PC-3 (cell line): ENCODE measurements around the gene TRIM28. TPM values are rescaled to one million over a fixed set of nuclear protein-coding genes. Genes with fewer than 3 reads are reported as not detected.

Experiments used
- ATAC-seq: fragments of 200-7000 bp; cut with Tn5 transposase; 2 replicates; pipeline ENCODE4 v1.9.1; 2020; ENCODE audit warnings: mild to moderate bottlenecking, moderate library complexity
- BruUV-seq: library from RNA; stranded (reverse); fragments of 400-500 nt; replicated peaks from 2 replicates; lab custom pipeline; 2021; lab: Mats Ljungman, UMichigan
- CTCF ChIA-PET: fragments of 300-600 bp; sonication (Branson Sonifier 250); formaldehyde crosslinking; loops from one replicate; lab custom pipeline; 2022; ENCODE audit warnings: antibody characterized with exemption; lab: Charles Lee
- POLR2A ChIA-PET: fragments of 300-600 bp; sonication (Branson Sonifier 250); formaldehyde crosslinking; loops from one replicate; lab custom pipeline; 2022; ENCODE audit warnings: antibody characterized with exemption; ENCODE audit not compliant: unreplicated experiment; lab: Charles Lee
- DNase-seq: peaks from one replicate; pipeline ENCODE4 v3.0.0-alpha.2; 2015
- H2AFZ ChIP-seq: fragments of 300-600 bp; sonication (generic); 2 replicates; pipeline ENCODE4 v1.6.0; 2016; ENCODE audit warnings: antibody characterized with exemption, low read length
- H3F3A ChIP-seq: fragments of 300-600 bp; sonication (generic); one replicate; pipeline ENCODE4 v1.6.0; 2017; ENCODE audit warnings: antibody characterized with exemption, low read length, control low read depth, mild to moderate bottlenecking; ENCODE audit not compliant: unreplicated experiment
- H3K27ac ChIP-seq: fragments of 300-600 bp; sonication (generic); 2 replicates; pipeline ENCODE4 v1.5.1; 2016; ENCODE audit warnings: mild to moderate bottlenecking, low read length
- H3K27me3 ChIP-seq: fragments of 300-600 bp; sonication (generic); 2 replicates; pipeline ENCODE4 v1.6.1; 2016; ENCODE audit warnings: low read length, mixed read lengths
- H3K36me3 ChIP-seq: fragments of 300-600 bp; sonication (generic); 2 replicates; pipeline ENCODE4 v1.6.1; 2016; ENCODE audit warnings: low read depth, mixed run types, low read length, mixed read lengths
- H3K4me1 ChIP-seq: fragments of 300-600 bp; sonication (generic); 2 replicates; pipeline ENCODE4 v1.5.1; 2016; ENCODE audit warnings: low read length; ENCODE audit not compliant: insufficient read depth
- H3K4me2 ChIP-seq: fragments of 300-600 bp; sonication (generic); 2 replicates; pipeline ENCODE4 v1.6.0; 2016; ENCODE audit warnings: low read length
- H3K4me3 ChIP-seq: fragments of 300-600 bp; sonication (generic); 2 replicates; pipeline ENCODE4 v1.5.1; 2016; ENCODE audit warnings: mild to moderate bottlenecking, low read length, mixed read lengths
- H3K79me2 ChIP-seq: fragments of 300-600 bp; sonication (generic); 2 replicates; pipeline ENCODE4 v1.6.1; 2017; ENCODE audit warnings: low read length, mixed read lengths
- H3K9ac ChIP-seq: fragments of 300-600 bp; sonication (generic); 2 replicates; pipeline ENCODE4 v1.6.0; 2016; ENCODE audit warnings: mild to moderate bottlenecking, low read length
- H3K9me2 ChIP-seq: fragments of 300-600 bp; sonication (generic); replicated peaks from 2 replicates; pipeline ENCODE4 v1.6.1; 2016; ENCODE audit warnings: mixed run types, low read length, mixed read lengths
- H3K9me3 ChIP-seq: fragments of 300-600 bp; sonication (generic); 2 replicates; pipeline ENCODE4 v1.6.1; 2016; ENCODE audit warnings: low read length, mixed read lengths
- H4K20me1 ChIP-seq: fragments of 300-600 bp; sonication (generic); 2 replicates; pipeline ENCODE4 v1.6.1; 2016; ENCODE audit warnings: low read length, mixed read lengths
- EZH2 ChIP-seq: fragments of 300-600 bp; sonication (generic); IDR thresholded peaks from one replicate; pipeline ENCODE4 v1.6.1; 2017; ENCODE audit warnings: antibody characterized with exemption, mild to moderate bottlenecking, low read length; ENCODE audit not compliant: unreplicated experiment
- EZH2phosphoT487 ChIP-seq: fragments of 300-600 bp; sonication (generic); IDR thresholded peaks from 2 replicates; pipeline ENCODE4 v1.6.1; 2018; ENCODE audit warnings: mild to moderate bottlenecking, antibody characterized with exemption, low read length, borderline replicate concordance
- intact Hi-C: fragments of 100-400 bp; cut with micrococcal nuclease; formaldehyde crosslinking; loops from 2 replicates; pipeline ENCODE4 v1.9.0; 2023
- microRNA-seq: library from miRNA; unstranded; fragments of <30 nt; microRNA quantifications from one replicate; pipeline ENCODE4 v1.1.0, GENCODE V29; 2020; ENCODE audit not compliant: unreplicated experiment
- total RNA-seq: library from RNA; depleted of rRNA; stranded (reverse); fragments of >200 nt; gene quantifications from 2 replicates; pipeline ENCODE4 v1.2.3, GENCODE V29; 2014; rRNA removed
- TF ChIP-seq, protein P1 (sequence below): fragments of 300-600 bp; sonication (generic); conservative IDR thresholded peaks from 2 replicates; pipeline ENCODE4 v1.5.1; 2017; ENCODE audit warnings: antibody characterized with exemption, low read depth, mild to moderate bottlenecking, low read length

Gene TRIM28
- total RNA-seq, 1 experiment from 2014 or later, result 1,169 TPM

DNA sequence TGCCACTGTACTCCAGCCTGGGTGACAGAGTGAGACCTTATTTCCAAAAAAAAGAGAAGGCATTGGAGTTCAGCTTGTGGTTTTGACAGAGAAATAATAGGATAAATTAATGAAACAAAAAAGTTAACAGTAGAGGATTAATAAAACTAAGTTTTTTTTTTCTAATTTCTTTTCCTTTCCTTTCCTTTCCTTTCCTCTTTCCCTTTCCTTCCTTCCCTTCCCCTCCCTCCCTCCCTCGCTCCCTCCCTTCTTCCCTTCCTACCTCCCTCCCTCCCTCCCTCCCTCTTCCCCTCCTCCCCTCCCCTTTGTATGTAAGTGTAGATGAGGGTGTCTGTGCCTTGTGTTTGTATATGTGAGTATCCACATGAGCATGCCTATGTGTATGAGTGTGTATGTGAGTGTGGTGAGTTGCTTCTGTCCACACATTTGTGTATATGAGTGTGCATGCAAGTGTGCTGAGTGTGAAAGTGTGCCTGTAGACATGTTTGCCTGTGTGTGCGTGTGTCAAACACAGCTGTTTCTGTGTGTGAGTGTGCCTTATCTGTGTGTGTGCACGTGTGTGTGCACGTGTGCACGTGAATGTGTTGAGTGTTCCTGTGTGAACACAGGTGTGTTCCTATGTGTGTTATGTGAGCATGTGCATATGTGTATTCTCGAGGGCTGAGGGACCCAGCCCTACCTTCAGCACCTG is 41.7 kb downstream of the TRIM28 start:
- no peak for DNase-seq
- intact Hi-C loops, result no loop called here
- ChIA-PET POLR2A (no interaction called here), CTCF (no interaction called here)
- Histone ChIP-seq H4K20me1 (no peaks in the 10 kb centered on the region), H3K4me3 (no peak overlapping the region), H3K4me2 (no peak overlapping the region), H3K4me1 (no peaks in the 10 kb centered on the region; the same call in 1 of the 2 replicates), H3K79me2 (no peaks in the 10 kb centered on the region), H3K9me2 (no peaks in the 10 kb centered on the region), H3K27ac (no peak overlapping the region), H3K27me3 (no peaks in the 10 kb centered on the region), H2AFZ (no peak overlapping the region), H3K9ac (no peak overlapping the region), H3K9me3 (no peaks in the 10 kb centered on the region), H3F3A (no peaks in the 10 kb centered on the region), H3K36me3 (peaks cover 2% of the 10 kb centered on the region)
- BruUV-seq, result no TSS peak
- no peak for ATAC-seq
- TF ChIP-seq, protein P1, sequence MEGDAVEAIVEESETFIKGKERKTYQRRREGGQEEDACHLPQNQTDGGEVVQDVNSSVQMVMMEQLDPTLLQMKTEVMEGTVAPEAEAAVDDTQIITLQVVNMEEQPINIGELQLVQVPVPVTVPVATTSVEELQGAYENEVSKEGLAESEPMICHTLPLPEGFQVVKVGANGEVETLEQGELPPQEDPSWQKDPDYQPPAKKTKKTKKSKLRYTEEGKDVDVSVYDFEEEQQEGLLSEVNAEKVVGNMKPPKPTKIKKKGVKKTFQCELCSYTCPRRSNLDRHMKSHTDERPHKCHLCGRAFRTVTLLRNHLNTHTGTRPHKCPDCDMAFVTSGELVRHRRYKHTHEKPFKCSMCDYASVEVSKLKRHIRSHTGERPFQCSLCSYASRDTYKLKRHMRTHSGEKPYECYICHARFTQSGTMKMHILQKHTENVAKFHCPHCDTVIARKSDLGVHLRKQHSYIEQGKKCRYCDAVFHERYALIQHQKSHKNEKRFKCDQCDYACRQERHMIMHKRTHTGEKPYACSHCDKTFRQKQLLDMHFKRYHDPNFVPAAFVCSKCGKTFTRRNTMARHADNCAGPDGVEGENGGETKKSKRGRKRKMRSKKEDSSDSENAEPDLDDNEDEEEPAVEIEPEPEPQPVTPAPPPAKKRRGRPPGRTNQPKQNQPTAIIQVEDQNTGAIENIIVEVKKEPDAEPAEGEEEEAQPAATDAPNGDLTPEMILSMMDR, result no peak
- TF ChIP-seq EZH2 (no peak), EZH2phosphoT487 (no peak)

DNA sequence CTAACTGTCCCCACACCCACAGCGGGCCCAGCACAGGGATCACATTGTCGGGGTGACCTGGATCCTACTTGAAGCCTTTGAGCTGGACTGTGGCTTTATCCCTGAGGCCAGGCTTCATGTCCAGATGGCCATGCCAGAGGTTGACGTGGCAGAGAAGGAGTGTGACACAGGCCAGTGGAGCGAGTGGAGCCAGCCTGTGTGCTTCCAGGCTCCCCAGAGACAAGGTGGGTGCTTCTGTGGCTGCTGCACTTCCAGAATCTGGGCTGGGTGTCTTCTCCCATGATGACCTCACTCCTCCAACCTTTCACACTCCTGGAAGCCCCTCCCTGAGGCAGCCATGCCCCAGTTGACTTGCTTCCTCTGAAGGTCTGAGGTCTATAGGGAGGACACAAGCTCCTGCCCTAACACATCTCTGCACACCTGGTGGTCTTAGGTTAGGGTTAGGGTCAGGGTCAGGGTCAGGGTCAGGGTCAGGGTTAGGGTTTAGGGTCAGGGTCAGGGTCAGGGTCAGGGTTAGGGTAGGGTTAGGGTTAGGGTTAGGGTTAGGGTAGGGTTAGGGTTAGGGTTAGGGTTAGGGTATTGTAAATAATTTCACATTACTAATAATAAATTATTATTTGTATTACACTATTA is 42.4 kb downstream of the TRIM28 start:
- no peak for DNase-seq
- intact Hi-C loops, result no loop called here
- Histone ChIP-seq H3K4me2 (no peak overlapping the region), H3K36me3 (peaks cover under 1% of the 10 kb centered on the region), H3K4me1 (no peaks in the 10 kb centered on the region; the same call in 1 of the 2 replicates), H3K4me3 (no peak overlapping the region), H3K9ac (no peak overlapping the region), H3K9me3 (no peaks in the 10 kb centered on the region), H3K9me2 (no peaks in the 10 kb centered on the region), H3K27ac (no peak overlapping the region), H3K27me3 (no peaks in the 10 kb centered on the region), H4K20me1 (no peaks in the 10 kb centered on the region), H3F3A (no peaks in the 10 kb centered on the region), H3K79me2 (no peaks in the 10 kb centered on the region), H2AFZ (no peak overlapping the region)
- no TSS peak for BruUV-seq
- ATAC-seq, result no peak; the same call in 1 of the 2 replicates
- CTCF ChIA-PET, result no interaction called here
- POLR2A ChIA-PET, result no interaction called here
- TF ChIP-seq EZH2 (no peak), EZH2phosphoT487 (no peak)
- TF ChIP-seq, protein P1, result no peak

Small RNA genes within 50 kb of the gene (microRNA-seq; reads per million reads assigned to microRNA genes)
- gene MIR6807, result 1.0 reads per million

Other genes starting within 250 kb of the TRIM28 start
- 104 and 116 TPM in 2 replicates for gene ERVK3-1, start 238.7 kb upstream of the TRIM28 start, total RNA-seq
- gene ZSCAN22, start 217.1 kb upstream of the TRIM28 start, total RNA-seq, result 4.0 and 4.3 TPM in 2 replicates
- gene A1BG, start 190.6 kb upstream of the TRIM28 start, total RNA-seq, result 0.92 and 1.9 TPM in 2 replicates
- 2.2 and 4.0 TPM in 2 replicates for gene ZNF497, start 181.3 kb upstream of the TRIM28 start, total RNA-seq
- gene ZNF837, start 163.0 kb upstream of the TRIM28 start, total RNA-seq, result 9.5 and 12.6 TPM in 2 replicates
- gene RPS5, start 156.8 kb upstream of the TRIM28 start, total RNA-seq, result 3,515 and 3,776 TPM in 2 replicates
- 2.2 TPM in 1 of 2 replicates, not detected in the other for gene RNF225, start 148.4 kb upstream of the TRIM28 start, total RNA-seq
- 49.2 and 73.8 TPM in 2 replicates for gene ZNF584, start 135.4 kb upstream of the TRIM28 start, total RNA-seq
- gene ZNF132, start 103.9 kb upstream of the TRIM28 start, total RNA-seq, result not detected in 2 replicates
- 11.2 and 12.8 TPM in 2 replicates for gene ZNF324B, start 92.4 kb upstream of the TRIM28 start, total RNA-seq
- gene ZNF324, start 77.0 kb upstream of the TRIM28 start, total RNA-seq, result 14.8 and 15.9 TPM in 2 replicates
- 8.9 and 13.4 TPM in 2 replicates for gene ZNF446, start 67.7 kb upstream of the TRIM28 start, total RNA-seq
- gene SLC27A5, start 32.1 kb upstream of the TRIM28 start, total RNA-seq, result 56.2 and 56.8 TPM in 2 replicates
- 14.0 and 19.1 TPM in 2 replicates for gene ZBTB45, start 24.3 kb upstream of the TRIM28 start, total RNA-seq
- gene CHMP2A, start 11.0 kb downstream of the TRIM28 start, total RNA-seq, result 220 and 264 TPM in 2 replicates
- 243 and 268 TPM in 2 replicates for gene UBE2M, start 14.5 kb downstream of the TRIM28 start, total RNA-seq
- 18.0 and 29.3 TPM in 2 replicates for gene MZF1, start 29.3 kb downstream of the TRIM28 start, total RNA-seq